GM19193 (cell line): ENCODE data around the gene GALNT6.

Experiments used
- POLR2A ChIP-seq: IDR thresholded peaks from 4 replicates; pipeline ENCODE4 v1.6.1; 2011; ENCODE audit not compliant: insufficient read depth, insufficient read length; ENCODE audit errors: extremely low read depth

Gene GALNT6

DNA sequence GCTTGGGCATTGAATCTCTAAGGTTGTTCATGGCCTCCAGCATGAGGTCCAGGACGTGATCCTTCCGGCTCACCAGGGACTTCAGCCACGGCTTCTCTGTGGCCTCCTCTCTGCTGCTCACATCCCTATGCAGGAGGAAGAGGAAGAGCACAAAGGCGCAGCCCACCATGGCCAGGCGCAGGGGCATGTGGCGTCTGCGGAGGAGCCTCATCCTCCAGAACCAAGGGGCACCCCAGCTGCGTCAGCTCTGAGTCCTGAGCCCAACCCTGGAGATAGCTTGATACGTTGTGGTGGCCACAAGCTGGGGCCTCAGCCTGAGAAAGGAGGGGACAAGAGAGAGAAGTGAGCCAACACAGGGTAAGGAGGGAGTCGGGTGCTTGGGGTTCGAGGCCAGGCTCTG, 11.6 kb downstream of the GALNT6 start:
- no peak for TF ChIP-seq POLR2A

DNA sequence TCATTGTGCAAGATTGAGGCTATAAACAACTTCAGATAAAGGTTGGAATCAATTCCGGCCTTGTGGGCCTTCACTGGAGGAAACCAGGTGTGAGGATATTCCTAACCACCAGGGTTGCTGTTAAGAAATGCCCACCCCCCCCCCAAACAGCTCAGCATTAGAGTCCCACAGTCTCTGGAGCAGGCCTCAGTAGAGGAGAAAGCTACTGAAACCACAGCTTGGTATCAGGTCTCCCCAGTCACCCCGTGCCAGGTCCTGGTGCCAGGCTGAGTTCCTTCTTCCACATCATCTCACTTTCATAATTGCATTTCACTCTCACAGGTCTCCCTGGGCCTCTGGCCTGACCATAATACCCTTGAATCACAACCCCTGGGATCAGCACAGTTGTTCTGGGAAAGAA, 12.5 kb downstream of the GALNT6 start:
- no peak for TF ChIP-seq POLR2A

DNA sequence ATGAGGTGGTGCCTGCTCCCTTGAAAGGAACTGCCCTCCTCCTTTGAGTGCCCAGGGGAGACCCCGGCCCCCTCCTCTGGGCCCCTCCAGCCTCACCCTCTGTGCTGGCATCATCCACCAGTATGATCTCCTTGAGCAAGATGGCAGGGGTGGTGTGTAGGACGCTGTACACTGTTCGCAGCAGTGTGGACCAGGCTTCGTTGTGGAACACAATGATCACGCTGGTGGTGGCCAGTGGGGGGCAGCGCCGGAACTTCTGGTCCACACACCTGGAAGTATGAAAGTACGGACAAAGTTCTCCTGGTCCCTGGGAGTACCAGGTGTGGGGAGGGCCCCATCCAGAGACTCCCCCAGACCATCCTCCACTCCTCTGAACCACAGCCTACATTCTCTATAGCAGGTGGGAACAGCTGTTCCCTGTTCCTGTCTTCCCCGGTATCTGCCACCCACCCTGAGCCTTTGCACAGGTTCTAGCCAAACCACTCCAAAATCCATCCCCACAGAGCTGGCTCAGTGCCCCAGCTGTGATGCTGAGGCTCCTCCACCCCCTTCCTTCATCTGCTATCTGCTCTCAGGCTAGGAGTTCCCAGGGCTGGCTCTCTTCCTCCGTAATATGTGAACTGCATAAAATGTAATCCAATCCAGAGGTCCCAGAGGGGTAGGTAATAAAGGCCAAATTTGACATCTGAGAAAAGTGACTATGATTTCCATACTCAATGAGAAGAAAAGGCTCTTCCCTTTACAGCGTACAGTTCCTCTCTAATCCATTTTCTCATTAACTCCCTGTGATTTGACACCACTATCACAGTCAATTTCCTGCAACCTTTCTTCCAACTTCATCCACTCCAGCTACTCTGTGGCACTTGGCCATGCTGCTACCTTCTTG, 13.9 kb downstream of the GALNT6 start:
- no peak for TF ChIP-seq POLR2A

DNA sequence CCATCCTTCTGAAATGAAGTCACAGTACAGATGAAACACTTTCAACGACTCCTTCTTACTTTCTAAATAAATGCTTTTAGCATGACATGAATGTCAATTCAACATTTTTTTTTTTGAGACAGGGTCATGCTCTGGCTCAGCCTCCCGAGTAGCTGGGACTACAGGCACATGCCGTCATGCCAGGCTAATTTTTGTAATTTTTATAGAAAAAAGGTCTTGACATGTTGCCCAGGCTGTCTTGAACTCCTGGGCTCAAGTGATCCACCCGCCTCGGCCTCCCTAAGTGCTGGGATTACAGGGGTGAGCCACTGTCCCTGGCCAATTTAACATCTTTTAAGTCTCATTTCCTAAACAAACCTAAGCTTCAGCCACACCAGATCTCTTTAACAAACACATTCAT, 16.4 kb downstream of the GALNT6 start:
- no peak for TF ChIP-seq POLR2A

DNA sequence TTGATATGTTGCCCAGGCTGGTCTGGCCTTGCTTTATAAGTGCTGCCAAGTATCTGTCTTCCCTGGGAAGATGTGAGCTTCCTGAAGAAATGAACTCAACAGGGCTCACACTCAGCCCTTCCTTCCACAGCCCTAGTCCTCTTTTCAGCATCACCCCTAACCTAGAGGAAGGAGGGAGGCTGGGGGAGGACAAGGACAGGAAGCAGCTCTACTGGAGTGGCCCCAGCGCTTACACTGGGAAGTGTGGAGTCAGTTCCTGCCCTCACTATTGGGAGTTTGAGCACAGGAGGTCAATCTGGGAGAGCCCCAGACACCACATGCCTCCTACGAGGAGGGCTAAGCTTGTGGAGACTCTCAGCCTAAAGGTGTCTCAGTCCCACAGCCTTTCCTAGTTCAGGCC, 16.8 kb downstream of the GALNT6 start:
- no peak for TF ChIP-seq POLR2A

DNA sequence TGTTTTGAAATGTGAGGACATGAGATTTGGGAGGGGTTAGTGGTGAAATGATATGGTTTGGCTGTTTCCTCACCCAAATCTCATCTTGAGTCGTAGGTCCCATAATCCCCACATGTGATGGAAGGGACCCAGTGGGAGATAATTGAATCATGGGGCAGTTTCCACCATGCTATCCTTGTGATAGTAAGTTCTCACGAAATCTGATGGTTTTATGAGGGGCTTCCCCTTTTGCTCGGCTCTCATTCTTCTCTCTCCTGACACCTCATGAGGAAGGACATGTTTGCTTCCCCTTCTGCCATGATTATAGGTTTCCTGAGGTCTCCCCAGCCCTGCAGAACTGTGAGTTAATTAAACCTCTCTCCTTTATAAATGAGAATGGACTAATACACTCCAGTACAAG, 18.0 kb downstream of the GALNT6 start:
- no peak for TF ChIP-seq POLR2A

DNA sequence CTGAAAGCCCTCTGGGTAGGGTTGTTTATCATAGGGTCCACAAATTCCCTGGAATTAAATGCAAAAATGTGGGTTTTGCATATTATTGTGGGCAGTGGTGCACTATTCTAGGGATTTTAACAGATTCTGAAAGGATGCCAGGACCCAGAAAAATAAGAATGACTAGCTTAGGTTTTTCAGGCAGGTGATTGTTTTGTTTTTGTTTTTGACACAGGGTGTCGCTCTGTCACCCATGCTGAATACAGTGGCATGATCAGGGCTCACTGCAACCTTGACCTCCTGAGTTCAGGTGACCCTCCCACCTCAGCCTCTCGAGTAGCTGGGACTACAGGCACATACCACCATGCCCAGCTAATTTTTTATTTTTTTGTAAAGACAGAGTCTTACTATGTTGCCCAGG, 19.2 kb downstream of the GALNT6 start:
- TF ChIP-seq POLR2A: no peak

DNA sequence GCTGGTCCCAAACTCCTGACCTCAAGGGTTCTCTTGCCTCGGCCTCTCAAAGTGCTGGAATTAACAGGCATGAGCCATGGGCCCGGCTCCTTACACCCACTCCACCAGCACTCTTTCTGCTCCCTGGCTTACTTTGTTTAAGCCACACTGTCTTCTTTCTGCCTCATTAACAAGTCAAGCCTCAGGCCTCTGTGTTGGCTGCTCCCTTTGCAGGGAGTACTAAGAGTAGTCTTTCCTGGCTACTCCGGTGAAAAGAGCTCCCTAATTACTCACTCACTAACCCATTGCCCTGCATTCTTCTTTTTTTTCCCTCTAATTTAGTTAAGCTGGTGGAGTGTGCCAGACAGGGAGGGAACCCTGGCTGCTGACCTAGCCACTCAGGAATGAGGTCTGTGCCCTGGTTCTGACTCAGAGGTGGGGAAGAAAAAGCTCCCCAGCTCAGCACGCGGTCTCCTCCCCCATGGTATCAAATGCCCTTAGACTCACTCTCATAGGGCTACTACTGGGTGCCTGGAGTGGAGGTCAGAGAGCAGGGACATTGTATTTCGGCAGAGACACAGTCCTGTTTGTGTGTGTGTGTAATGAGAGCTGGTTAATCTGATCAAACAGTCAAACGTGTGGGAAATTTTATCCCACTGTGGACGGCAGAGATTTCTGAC, 19.8 kb downstream of the GALNT6 start:
- no peak for TF ChIP-seq POLR2A

DNA sequence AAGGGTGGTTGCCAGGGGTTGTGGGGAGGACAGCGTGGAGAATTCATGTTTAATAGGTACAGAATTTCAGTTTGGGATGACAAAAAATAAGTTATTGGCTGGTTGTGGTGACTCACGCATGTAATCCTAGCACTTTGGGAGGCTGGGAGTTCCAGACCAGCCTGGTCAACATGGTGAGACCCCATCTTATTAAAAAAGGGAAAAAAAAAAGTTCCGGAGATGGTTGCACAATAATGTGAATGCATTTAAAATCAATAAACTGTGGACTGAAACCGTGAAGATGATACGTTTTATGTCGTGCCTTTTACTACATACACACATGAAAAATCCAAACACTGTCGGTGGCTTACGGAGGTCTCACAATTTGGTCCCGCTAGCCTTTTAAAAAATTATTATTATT, 20.5 kb downstream of the GALNT6 start:
- no peak for TF ChIP-seq POLR2A

DNA sequence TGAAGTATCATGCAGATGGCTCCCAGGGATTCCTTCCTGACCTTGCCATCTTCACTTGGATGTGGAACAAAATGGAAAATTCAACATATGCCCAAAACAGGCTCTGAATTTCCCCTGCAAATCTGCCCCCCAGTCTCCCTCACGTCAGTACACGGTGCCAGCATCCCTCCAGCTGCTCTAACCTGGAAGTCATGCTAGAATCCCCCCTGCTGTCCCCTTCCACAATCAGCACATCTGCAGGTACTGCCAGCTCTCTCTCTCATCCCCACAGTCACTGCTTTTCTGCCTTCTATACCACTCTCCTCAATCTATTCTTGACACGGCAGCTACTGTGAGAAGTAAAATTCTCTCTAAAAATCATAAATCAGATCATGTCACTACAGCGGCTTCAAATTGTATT, 21.6 kb downstream of the GALNT6 start:
- no peak for TF ChIP-seq POLR2A

DNA sequence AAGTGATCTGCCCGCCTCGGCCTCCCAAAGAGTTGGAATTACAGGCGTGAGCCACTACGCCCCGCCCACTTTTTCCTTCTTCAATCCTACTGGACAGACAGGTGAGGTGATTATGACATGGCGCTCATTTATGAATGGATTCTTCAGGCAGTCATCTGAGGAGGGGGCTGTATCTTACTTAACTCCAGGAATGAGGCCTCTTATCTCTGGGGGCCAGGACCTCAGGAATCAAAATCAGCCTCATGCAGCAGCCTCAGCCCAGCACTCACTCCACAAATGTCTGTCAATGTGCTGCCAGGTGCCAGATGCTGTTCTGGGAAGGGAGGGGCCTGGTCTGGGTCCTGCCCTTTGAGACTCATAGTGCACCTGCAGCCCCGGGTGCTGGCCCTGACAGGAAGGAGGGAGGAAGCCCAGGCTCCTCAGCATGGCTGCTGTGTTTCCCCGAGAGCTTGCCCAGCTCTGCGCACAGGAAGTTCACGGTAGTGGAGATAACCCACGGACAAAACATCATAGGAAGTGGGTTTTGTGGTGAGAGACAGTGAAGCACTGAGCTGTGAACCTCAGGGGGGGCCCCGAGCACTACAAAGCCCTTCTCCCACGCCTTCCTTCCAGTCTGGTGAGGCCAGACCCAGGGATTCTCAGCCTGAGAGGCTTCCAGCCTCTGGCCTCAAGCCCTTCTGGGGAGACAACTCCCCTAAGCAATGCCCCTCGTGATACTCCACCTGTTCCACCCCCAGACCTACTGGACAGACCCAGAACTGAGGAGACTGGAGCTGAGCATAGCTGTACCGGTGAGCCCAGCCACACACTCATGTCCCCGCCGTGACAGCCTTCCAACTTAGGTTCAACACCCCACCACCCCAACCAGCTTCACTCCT, 22.3 kb downstream of the GALNT6 start:
- peak; percentile 44 for TF ChIP-seq POLR2A

DNA sequence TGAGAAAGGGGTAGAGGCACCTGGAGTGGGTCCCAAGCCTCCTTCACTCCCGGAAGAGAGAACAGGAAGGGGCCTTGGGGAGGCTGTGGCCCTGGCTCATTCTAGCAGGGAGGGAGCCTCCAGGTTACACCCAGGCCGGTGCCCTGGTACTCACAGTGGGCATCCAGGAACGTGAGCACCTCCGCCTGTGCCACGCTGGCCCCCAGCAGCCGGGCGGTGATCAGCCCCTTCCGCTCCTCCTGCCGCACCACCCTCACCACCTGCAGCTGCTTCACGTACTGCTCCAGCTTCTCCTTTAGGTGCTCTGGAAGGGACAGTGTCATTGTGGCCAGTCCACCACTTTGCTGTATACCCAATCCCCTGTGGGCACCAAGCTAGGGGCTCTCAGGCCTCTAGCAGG, 25.9 kb downstream of the GALNT6 start:
- no peak for TF ChIP-seq POLR2A

DNA sequence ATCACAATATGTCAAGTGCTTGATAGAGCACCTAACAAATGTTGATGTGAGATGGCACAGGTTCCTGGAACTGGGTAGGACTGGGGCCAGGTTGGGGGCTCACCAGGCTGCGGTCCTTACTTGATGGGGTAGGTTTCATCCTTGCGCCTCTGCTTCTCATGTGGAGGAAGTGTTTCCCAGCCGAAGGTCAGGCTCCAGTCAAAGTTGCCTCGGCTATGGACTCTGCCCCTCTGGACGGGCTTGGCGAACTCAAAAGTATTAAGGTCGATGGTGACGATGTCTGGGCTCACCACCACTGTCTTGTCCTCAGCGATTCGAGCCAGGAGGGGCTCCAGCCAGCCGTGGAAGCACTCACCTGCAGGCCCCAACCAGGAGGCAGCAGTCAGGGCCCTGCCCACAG, 27.2 kb downstream of the GALNT6 start:
- no peak for TF ChIP-seq POLR2A

DNA sequence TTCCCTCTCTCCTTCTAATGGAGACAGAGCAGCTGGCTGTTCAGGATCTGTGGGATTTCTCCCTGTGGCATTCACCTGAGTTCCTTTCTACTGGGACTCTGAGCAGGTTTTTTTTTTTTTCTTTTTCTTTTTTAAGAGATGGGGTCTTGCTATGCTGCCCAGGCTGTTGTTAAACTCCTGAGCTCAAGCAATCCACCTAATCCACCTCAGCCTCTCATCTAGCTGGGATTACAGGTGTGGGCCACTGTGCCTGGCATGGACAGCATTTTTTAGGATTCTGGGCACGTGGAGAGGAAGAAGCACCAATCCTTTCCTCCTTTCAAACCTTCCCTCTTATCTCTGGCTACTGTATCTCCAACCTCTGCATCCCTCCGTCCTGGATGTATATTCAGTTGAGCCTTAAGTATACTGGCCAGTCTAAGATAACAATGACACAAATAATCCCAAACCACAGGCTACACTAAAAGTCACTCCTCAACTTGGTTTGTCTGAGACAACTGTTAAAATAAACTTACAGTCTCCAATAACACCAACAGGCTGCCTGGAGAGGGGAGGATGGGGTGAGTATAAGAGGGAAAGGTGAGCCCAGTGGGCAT, 28.4 kb downstream of the GALNT6 start:
- no peak for TF ChIP-seq POLR2A

DNA sequence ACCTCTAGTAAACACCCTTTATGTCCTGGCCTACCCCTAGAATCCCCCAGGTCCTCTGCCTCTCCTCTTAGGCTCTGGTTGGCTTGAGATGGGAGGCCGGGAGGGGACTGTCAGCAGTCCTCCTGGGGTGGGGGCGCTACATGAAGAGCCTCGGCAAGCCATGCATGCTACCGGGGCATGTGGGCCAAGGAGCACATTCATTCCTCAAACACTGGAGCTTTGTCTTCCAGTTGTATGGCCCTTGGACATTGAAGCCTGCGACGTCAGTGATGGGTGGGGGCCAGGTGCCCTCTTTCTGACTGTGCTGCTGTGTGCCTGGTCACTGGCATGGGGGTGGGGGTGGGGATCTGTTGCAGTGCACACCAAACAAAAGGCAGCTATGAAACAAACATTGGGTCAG, 28.9 kb downstream of the GALNT6 start:
- TF ChIP-seq POLR2A: no peak

DNA sequence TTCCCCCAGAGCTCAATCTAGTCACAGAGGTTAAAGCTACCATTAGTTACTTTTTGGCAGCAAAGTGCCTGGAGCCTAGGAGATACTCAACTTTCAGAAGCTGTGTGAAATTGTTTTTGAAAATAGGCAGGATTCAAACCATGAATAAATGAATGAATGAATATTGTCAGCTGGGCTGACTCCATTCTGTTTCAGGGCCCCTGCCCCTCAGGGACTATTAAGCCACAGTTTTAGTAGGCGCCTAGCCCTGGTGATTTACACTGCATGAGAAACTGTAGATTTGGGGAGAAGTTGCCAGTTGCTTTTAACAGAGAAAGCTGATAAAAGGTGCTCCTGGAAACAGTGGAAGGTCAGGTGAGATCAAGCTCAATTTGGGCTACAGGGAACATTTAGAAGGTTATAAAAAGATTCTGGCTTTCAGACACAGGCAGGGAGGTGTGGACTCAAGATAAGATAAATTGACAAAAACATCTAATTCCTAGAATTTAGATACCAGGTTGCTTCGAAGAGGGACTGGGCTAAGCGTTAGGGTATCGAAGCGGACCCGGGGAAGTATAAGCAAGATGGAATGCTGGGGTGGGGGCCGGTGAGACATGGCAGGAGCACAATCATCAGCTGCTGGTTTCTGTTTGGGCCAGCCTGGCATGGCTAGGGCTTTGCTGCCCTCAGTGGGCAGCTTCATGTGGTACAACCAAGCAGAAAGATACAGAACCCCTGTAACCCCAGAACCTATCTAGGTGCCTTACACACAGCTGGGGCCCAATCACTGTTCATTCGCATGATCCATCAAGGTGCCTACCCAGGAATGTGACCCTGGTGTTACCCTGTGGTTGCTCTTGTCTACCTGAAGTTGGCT, 29.8 kb downstream of the GALNT6 start:
- no peak for TF ChIP-seq POLR2A
